Suppressor macrophage treated with lipopolysaccharide for 4 hours (primary cell): ENCODE results near the gene RNF186.
"Not testable (repeated sequence)": the region's sequence is repeated elsewhere in the genome, so short reads cannot be mapped to it uniquely, and the experiment has no call there.

ENCODE experiments used
- DNase-seq: peaks from one replicate; pipeline ENCODE4 v3.0.0-alpha.2; 2020

The RNF186 gene

GRCh38 chr1:19814681-19815503 is at the start of gene RNF186:
RNF186 (minus strand) TSS chr1:19815283; CDS start chr1:19815101, 182 bp downstream.
- DNase-seq, result no peak

GRCh38 chr1:19864570-19865160 is 49.6 kb upstream of the RNF186 start:
- no peak for DNase-seq

GRCh38 chr1:19862944-19863343 is 47.9 kb upstream of the RNF186 start:
- DNase-seq, result no peak

GRCh38 chr1:19861842-19862530 is 46.9 kb upstream of the RNF186 start:
- no peak for DNase-seq

GRCh38 chr1:19861034-19861433 is 46.0 kb upstream of the RNF186 start:
- no peak for DNase-seq

GRCh38 chr1:19860418-19860817 is 45.3 kb upstream of the RNF186 start:
- no peak for DNase-seq

GRCh38 chr1:19859876-19860275 is 44.8 kb upstream of the RNF186 start:
- no peak for DNase-seq

- DNase-seq, result no peak
Measured at GRCh38 chr1:19858893-19859292, 43.8 kb upstream of the RNF186 start.

GRCh38 chr1:19854866-19855265 is 39.8 kb upstream of the RNF186 start:
- DNase-seq, result no peak

- DNase-seq, result no peak
Measured at GRCh38 chr1:19852036-19852435, 37.0 kb upstream of the RNF186 start.

- no peak for DNase-seq
Measured at GRCh38 chr1:19850214-19850613, 35.1 kb upstream of the RNF186 start.

GRCh38 chr1:19849307-19849706 is 34.2 kb upstream of the RNF186 start:
- DNase-seq, result not testable (repeated sequence)

- not testable (repeated sequence) for DNase-seq
Measured at GRCh38 chr1:19847334-19847733, 32.3 kb upstream of the RNF186 start.

GRCh38 chr1:19846338-19846737 is 31.3 kb upstream of the RNF186 start:
- no peak for DNase-seq

- no peak for DNase-seq
Measured at GRCh38 chr1:19845555-19845954, 30.5 kb upstream of the RNF186 start.

GRCh38 chr1:19844731-19845495 is 29.8 kb upstream of the RNF186 start:
- no peak for DNase-seq

- DNase-seq, result no peak
Measured at GRCh38 chr1:19840228-19840627, 25.1 kb upstream of the RNF186 start.

GRCh38 chr1:19837866-19838265 is 22.8 kb upstream of the RNF186 start:
- no peak for DNase-seq

- no peak for DNase-seq
Measured at GRCh38 chr1:19835578-19835977, 20.5 kb upstream of the RNF186 start.

GRCh38 chr1:19831441-19831840 is 16.4 kb upstream of the RNF186 start:
- DNase-seq, result no peak

GRCh38 chr1:19828546-19828945 is 13.5 kb upstream of the RNF186 start:
- DNase-seq, result no peak

- DNase-seq, result no peak
Measured at GRCh38 chr1:19825298-19825697, 10.2 kb upstream of the RNF186 start.

GRCh38 chr1:19824541-19824940 is 9.5 kb upstream of the RNF186 start:
- DNase-seq, result no peak
